Measurements from ENCODE around the gene DENND1A. TPM values are rescaled to one million over a fixed set of nuclear protein-coding genes. Genes with fewer than 3 reads are reported as not detected.

DENND1A gene
- total RNA-seq, 1 experiment from 2014 or later, result 13.0 TPM

DNA sequence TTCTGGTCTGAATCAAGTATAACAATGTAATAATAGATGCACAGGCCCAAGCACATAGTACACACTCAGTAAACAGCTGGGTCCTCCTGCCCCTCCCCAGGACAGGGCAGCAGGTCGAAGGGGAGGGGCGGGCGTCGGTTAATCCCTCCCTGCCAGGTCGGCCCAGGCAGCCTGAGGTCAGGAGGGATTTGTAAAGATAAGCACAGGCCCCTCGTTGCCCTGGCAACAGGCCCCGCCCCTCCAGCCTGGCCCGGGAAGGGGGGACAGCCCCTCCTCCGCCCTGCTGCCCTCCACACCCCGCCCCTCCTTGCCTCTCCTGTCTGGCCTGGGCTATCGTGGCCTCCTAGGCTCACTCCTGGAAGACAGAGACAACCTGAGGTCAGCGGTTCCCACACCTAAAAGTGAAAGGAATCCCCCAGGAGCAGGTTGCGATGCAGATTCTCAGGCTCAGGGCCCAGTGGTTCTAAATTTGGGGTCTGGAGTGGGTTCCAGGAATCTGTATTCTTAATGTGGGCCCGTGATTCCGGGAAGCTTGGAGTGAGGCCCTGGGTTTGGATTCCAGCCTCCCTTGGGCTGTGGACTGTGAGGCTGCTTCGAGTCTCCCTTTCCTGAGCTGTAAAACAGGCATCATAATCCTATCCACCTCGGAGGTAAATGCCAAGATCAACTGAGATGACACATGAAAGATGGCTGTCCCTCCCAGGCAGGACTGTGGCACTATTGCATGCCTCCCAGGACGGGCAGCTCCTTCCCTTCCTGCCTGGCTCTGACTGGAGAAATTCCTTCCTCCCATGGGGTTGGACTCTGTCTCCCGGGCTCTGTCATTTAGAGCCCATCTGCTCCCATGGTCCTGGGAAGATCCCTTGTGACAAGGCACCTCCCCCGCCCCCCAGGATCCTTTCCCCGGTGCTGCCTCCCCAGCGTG is 569.5 kb downstream of the DENND1A start:
- H3K27me3 Mint-ChIP-seq (ENCODE audit: unreplicated experiment), result peaks cover 52% of the 10 kb centered on the region
- H3K27ac Mint-ChIP-seq (ENCODE audit: unreplicated experiment), result no peak overlapping the region
- no peak for TF ChIP-seq CTCF (IDR thresholded peaks at IDR 0.05; ENCODE audit: unreplicated experiment)
- intact Hi-C loops (cut with micrococcal nuclease; ENCODE audit: unreplicated experiment), result no loop called here
- BruUV-seq (replicated peaks), result no TSS peak
- no peaks in the 10 kb centered on the region for H3K4me1 Mint-ChIP-seq (ENCODE audit: low read depth, unreplicated experiment)
- no peaks in the 10 kb centered on the region for H3K9me3 Mint-ChIP-seq (ENCODE audit: low read depth, unreplicated experiment)
- CTCF ChIA-PET, result no interaction called here
- H3K4me3 Mint-ChIP-seq (ENCODE audit: low read depth, unreplicated experiment), result no peak overlapping the region
- DNase-seq, result peak; percentile 41
- no peaks in the 10 kb centered on the region for H3K36me3 Mint-ChIP-seq (ENCODE audit: insufficient read depth, unreplicated experiment)

DNA sequence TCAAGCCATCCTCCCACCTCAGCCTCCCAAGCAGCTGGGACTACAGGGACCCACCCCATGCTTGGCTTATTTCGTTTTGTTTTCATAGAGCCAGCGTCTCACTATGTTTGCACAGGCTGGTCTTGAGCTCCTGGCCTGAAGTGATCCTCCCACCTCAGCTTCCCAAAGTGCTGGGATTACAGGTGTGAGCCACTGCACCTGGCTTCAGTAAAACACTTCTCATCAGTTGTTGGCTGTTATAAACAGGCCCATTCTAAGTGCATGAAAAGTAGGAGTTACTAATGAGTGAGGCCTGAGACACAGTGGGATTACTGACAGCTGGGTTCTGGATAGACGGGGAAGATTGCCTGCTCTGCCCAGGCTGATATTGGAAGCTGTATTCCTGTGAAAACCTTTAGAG is 570.4 kb downstream of the DENND1A start:
- no peaks in the 10 kb centered on the region for H3K4me1 Mint-ChIP-seq (ENCODE audit: low read depth, unreplicated experiment)
- DNase-seq, result no peak
- no peak overlapping the region for H3K4me3 Mint-ChIP-seq (ENCODE audit: low read depth, unreplicated experiment)
- BruUV-seq (replicated peaks), result no TSS peak
- intact Hi-C loops (cut with micrococcal nuclease; ENCODE audit: unreplicated experiment), result no loop called here
- no peak for TF ChIP-seq CTCF (IDR thresholded peaks at IDR 0.05; ENCODE audit: unreplicated experiment)
- H3K9me3 Mint-ChIP-seq (ENCODE audit: low read depth, unreplicated experiment), result no peaks in the 10 kb centered on the region
- CTCF ChIA-PET, result no interaction called here
- H3K27me3 Mint-ChIP-seq (ENCODE audit: unreplicated experiment), result peaks cover 53% of the 10 kb centered on the region
- no peaks in the 10 kb centered on the region for H3K36me3 Mint-ChIP-seq (ENCODE audit: insufficient read depth, unreplicated experiment)
- H3K27ac Mint-ChIP-seq (ENCODE audit: unreplicated experiment), result no peak overlapping the region

- Mint-ChIP-seq H3K4me1 (ENCODE audit: low read depth, unreplicated experiment) (no peaks in the 10 kb centered on the region), H3K9me3 (ENCODE audit: low read depth, unreplicated experiment) (no peaks in the 10 kb centered on the region), H3K4me3 (ENCODE audit: low read depth, unreplicated experiment) (no peak overlapping the region), H3K27ac (ENCODE audit: unreplicated experiment) (no peak overlapping the region), H3K36me3 (ENCODE audit: insufficient read depth, unreplicated experiment) (no peaks in the 10 kb centered on the region), H3K27me3 (ENCODE audit: unreplicated experiment) (peaks cover 54% of the 10 kb centered on the region)
- no TSS peak for BruUV-seq (replicated peaks)
- no peak for TF ChIP-seq CTCF (IDR thresholded peaks at IDR 0.05; ENCODE audit: unreplicated experiment)
- CTCF ChIA-PET, result no interaction called here
- no peak for DNase-seq
- intact Hi-C loops (cut with micrococcal nuclease; ENCODE audit: unreplicated experiment), result no loop called here
Measured at GRCh38 chr9:123359106-123359505, 570.8 kb downstream of the DENND1A start.

- Mint-ChIP-seq H3K27ac (ENCODE audit: unreplicated experiment) (no peak overlapping the region), H3K9me3 (ENCODE audit: low read depth, unreplicated experiment) (no peaks in the 10 kb centered on the region), H3K27me3 (ENCODE audit: unreplicated experiment) (peaks cover 54% of the 10 kb centered on the region), H3K4me1 (ENCODE audit: low read depth, unreplicated experiment) (no peaks in the 10 kb centered on the region), H3K4me3 (ENCODE audit: low read depth, unreplicated experiment) (no peak overlapping the region), H3K36me3 (ENCODE audit: insufficient read depth, unreplicated experiment) (no peaks in the 10 kb centered on the region)
- TF ChIP-seq CTCF (IDR thresholded peaks at IDR 0.05; ENCODE audit: unreplicated experiment), result no peak
- intact Hi-C loops (cut with micrococcal nuclease; ENCODE audit: unreplicated experiment), result no loop called here
- CTCF ChIA-PET, result no interaction called here
- no TSS peak for BruUV-seq (replicated peaks)
- DNase-seq, result no peak
Measured at GRCh38 chr9:123358181-123358905, 571.6 kb downstream of the DENND1A start.

Data from Calu3 (cell line).